GM12878 (cell line): Measurements from ENCODE around the gene LHFPL2. TPM values are rescaled to one million over a fixed set of nuclear protein-coding genes. Genes with fewer than 3 reads are reported as not detected.

ENCODE experiments used
- ATAC-seq: fragments of 200-7000 bp; cut with Tn5 transposase; 3 replicates; pipeline ENCODE4 v1.9.1; 2020; ENCODE audit warnings: mild to moderate bottlenecking, moderate library complexity
- BruUV-seq: library from RNA; stranded (reverse); fragments of 400-500 nt; replicated peaks from 2 replicates; lab custom pipeline; 2021; lab: Mats Ljungman, UMichigan
- CTCF ChIA-PET: fragments of 300-600 bp; sonication (Branson Sonifier 250); formaldehyde crosslinking; extraction: SDS; loops from one replicate; lab custom pipeline; 2021; ENCODE audit warnings: inconsistent platforms; lab: Yijun Ruan, JAX
- POLR2A ChIA-PET: fragments of 350-600 bp; formaldehyde crosslinking; extraction: SDS; loops from one replicate; lab custom pipeline; 2021; ENCODE audit warnings: inconsistent platforms; lab: Charles Lee
- RAD21 ChIA-PET: fragments of 300-600 bp; sonication (Branson Sonifier 250); formaldehyde crosslinking; loops from one replicate; lab custom pipeline; 2023; ENCODE audit warnings: antibody characterized with exemption; ENCODE audit not compliant: unreplicated experiment; lab: Charles Lee
- SMC1A ChIA-PET: fragments of 300-600 bp; sonication (Branson Sonifier 250); formaldehyde crosslinking; loops from one replicate; lab custom pipeline; 2023; ENCODE audit not compliant: unreplicated experiment, uncharacterized antibody; lab: Charles Lee
- DNase-seq: peaks from one replicate; pipeline ENCODE4 v3.0.0-alpha.2; 2011; ENCODE audit warnings: low read depth, low spot score
- FAIRE-seq: peaks from 3 replicates; lab custom pipeline; 2011; peaks lifted over from hg19 to GRCh38; lab: Jason Lieb, UNC
- H2AFZ ChIP-seq: 2 replicates; pipeline ENCODE4 v1.6.0; 2011; ENCODE audit warnings: low read depth, low read length, control low read depth; ENCODE audit not compliant: control insufficient read depth
- H3K27ac ChIP-seq: 2 replicates; pipeline ENCODE4 v1.5.1; 2011; ENCODE audit warnings: control low read depth; ENCODE audit not compliant: control insufficient read depth, insufficient read depth
- H3K27me3 ChIP-seq, 2 experiments: replicated peaks in 1 of 2; 2 replicates each; pipeline versions ENCODE4 v1.6.0 to v1.6.1; 2011; ENCODE audit warnings: low read length in 1 of 2; ENCODE audit not compliant: control insufficient read depth in 2 of 2, insufficient read depth in 2 of 2
- H3K36me3 ChIP-seq, 2 experiments: 2 replicates each; pipeline ENCODE4 v1.5.1; 2011; ENCODE audit warnings: low read length in 1 of 2; ENCODE audit not compliant: control insufficient read depth in 2 of 2, insufficient read depth in 2 of 2
- H3K4me1 ChIP-seq: 2 replicates; pipeline ENCODE4 v1.6.1; 2011; ENCODE audit warnings: mild to moderate bottlenecking, low read length, moderate library complexity, mixed read lengths; ENCODE audit not compliant: control insufficient read depth, insufficient read depth
- H3K4me2 ChIP-seq: 2 replicates; pipeline ENCODE4 v1.6.0; 2011; ENCODE audit warnings: control low read depth; ENCODE audit not compliant: control insufficient read depth, insufficient read depth
- H3K4me3 ChIP-seq: fragments of 200-600 bp; sonication (generic); 2 replicates; pipeline ENCODE4 v1.5.1; 2016
- H3K79me2 ChIP-seq: 2 replicates; pipeline ENCODE4 v1.6.0; 2011; ENCODE audit warnings: low read length; ENCODE audit not compliant: control insufficient read depth, insufficient read depth
- H3K9ac ChIP-seq: 2 replicates; pipeline ENCODE4 v1.8.0; 2011; ENCODE audit warnings: low read length, control low read depth, mixed read lengths; ENCODE audit not compliant: control insufficient read depth, insufficient read depth
- H3K9me3 ChIP-seq: replicated peaks from 3 replicates; pipeline ENCODE4 v1.5.1; 2011; ENCODE audit warnings: mild to moderate bottlenecking, low read length; ENCODE audit not compliant: control insufficient read depth, insufficient read depth
- H4K20me1 ChIP-seq: 2 replicates; pipeline ENCODE4 v1.6.0; 2011; ENCODE audit not compliant: control insufficient read depth, insufficient read depth
- CBX3 ChIP-seq: fragments of 200-600 bp; sonication (generic); IDR thresholded peaks from 2 replicates; pipeline ENCODE4 v1.6.1; 2016; ENCODE audit warnings: low read depth, borderline replicate concordance
- FOXK2 ChIP-seq: fragments of 450-650 bp; IDR thresholded peaks from 2 replicates; pipeline ENCODE4 v1.6.1; 2017; ENCODE audit warnings: mild to moderate bottlenecking, moderate library complexity
- IRF3 ChIP-seq: fragments of 450-650 bp; IDR thresholded peaks from 2 replicates; pipeline ENCODE4 v1.6.1; 2014; ENCODE audit warnings: mild to moderate bottlenecking
- MYC ChIP-seq: IDR thresholded peaks from 2 replicates; pipeline ENCODE4 v1.6.1; 2011; ENCODE audit warnings: mild to moderate bottlenecking, low read length, moderate library complexity, inconsistent platforms; ENCODE audit not compliant: insufficient read depth, insufficient replicate concordance, insufficient read length, severe bottlenecking
- NFIC ChIP-seq: IDR thresholded peaks from 2 replicates; pipeline ENCODE4 v1.6.1; 2012; ENCODE audit warnings: low read depth, mild to moderate bottlenecking, inconsistent platforms, low read length, moderate library complexity
- SIX5 ChIP-seq: IDR thresholded peaks from 2 replicates; pipeline ENCODE4 v1.6.1; 2011; ENCODE audit warnings: mild to moderate bottlenecking, low read depth, low read length, moderate library complexity; ENCODE audit not compliant: severe bottlenecking
- SMC3 ChIP-seq: IDR thresholded peaks from 2 replicates; pipeline ENCODE4 v1.6.1; 2011; ENCODE audit warnings: low read length, improper control_type of control experiment, borderline replicate concordance
- SP1 ChIP-seq: IDR thresholded peaks from one replicate; pipeline ENCODE4 v1.6.1; 2011; ENCODE audit warnings: low read depth, low read length
- SRF ChIP-seq, 2 experiments: IDR thresholded peaks; 2 replicates each; pipeline ENCODE4 v1.6.1; 2011; ENCODE audit warnings: low read depth in 2 of 2, low read length in 2 of 2, mild to moderate bottlenecking in 1 of 2, moderate library complexity in 1 of 2
- TCF12 ChIP-seq: IDR thresholded peaks from 2 replicates; pipeline ENCODE4 v1.6.1; 2011; ENCODE audit warnings: low read depth, mild to moderate bottlenecking, low read length
- ZNF687 ChIP-seq: fragments of 450-650 bp; IDR thresholded peaks from 2 replicates; pipeline ENCODE4 v1.6.1; 2017; ENCODE audit warnings: mild to moderate bottlenecking, moderate library complexity
- ZSCAN29 ChIP-seq: fragments of 450-650 bp; IDR thresholded peaks from 2 replicates; pipeline ENCODE4 v1.6.1; 2017; ENCODE audit warnings: mild to moderate bottlenecking, moderate library complexity
- WGBS: methylation state at CpG from one replicate; pipeline ENCODE4 v1.1.6; 2016; ENCODE audit warnings: low lambda C conversion rate; ENCODE audit not compliant: insufficient replicate concordance, insufficient coverage; ENCODE audit errors: missing lambda C conversion rate; 5-methylcytosine and 5-hydroxymethylcytosine counted together
- in situ Hi-C: fragments of 300-500 bp; cut with MboI; formaldehyde crosslinking; loops from 9 replicates; pipeline ENCODE4 v1.14.3; 2018; ENCODE audit warnings: mixed read lengths
- intact Hi-C: fragments of 100-400 bp; cut with micrococcal nuclease; formaldehyde crosslinking; loops from one replicate; pipeline ENCODE4 v1.14.2; 2022; ENCODE audit not compliant: unreplicated experiment
- polyA plus RNA-seq, 11 experiments: library from polyadenylated mRNA; depleted of rRNA in 4 of 11; unstranded in 6 of 11; stranded (reverse) in 5 of 11; fragments of >200 nt; fragmentation: Nextera tagmentation in 4 of 11; fragmentation: Illumina TruSeq in 1 of 11; extraction: Ambion mirVana in 4 of 11; extraction: Trizol in 1 of 11; gene quantifications; 1 replicate in 1 of 11; 2 replicates in 10 of 11; pipeline versions ENCODE4 v1.2.1 to v1.2.3, GENCODE V29; 2011 to 2016; ENCODE audit warnings: inconsistent platforms in 2 of 11, missing spikeins in 2 of 11, low read depth in 1 of 11
- total RNA-seq, 4 experiments: library from RNA; depleted of rRNA in 3 of 4; stranded (reverse); fragments of >200 nt in 3 of 4; fragmentation: Illumina TruSeq in 1 of 4; extraction: Trizol in 1 of 4; gene quantifications; 2 replicates each; pipeline versions ENCODE4 v1.2.1 to v1.2.3, GENCODE V29; 2013 to 2021

The LHFPL2 gene
- total and polyA plus RNA-seq, 10 of the 15 experiments (the other 5 are each of a cell fraction or from before 2014, with no cell fraction given): 4.1 to 21.8 (median 12.5) TPM

DNA sequence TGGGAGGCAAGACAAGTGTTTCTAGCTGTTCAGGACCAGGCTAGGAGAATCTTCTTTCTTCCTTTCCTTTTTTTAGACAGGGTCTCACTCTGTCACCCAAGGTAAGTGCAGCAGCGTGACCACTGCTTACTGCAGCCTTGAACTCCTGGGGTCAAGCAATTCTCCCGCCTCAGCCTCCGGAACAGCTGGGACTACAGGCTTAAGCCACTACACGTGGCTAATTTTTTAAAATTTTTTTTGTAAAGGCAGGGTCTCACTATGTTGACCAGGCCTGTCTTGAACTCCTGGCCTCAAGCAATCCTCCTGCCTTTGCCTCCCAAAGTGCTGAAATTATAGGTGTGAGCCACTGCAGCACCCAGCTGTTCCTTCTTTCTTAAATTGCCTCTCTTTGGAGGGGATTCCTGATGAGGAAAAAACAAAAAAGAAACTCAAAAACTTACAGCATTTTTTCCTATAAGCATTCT lies 53.1 kb downstream of the LHFPL2 start:
- DNase-seq (no peak), FAIRE-seq (no peak), ATAC-seq (no peak)
- H3K4me1 ChIP-seq: peaks cover 26% of the 10 kb centered on the region
- ChIA-PET RAD21 (interaction anchor here (1.1 to 7.0 kb wide), 6 partner anchors 21 to 163 kb away, joined by 3 to 51 read pairs (median 5); no protein-coding TSS in a partner anchor), CTCF (interaction anchor here (0.5 to 4.2 kb wide), 4 partner anchors 17 to 237 kb away, joined by 3 to 26 read pairs (median 10); no protein-coding TSS in a partner anchor), POLR2A (no interaction called here), SMC1A (interaction anchor here (1.0 to 7.8 kb wide), 9 partner anchors 8 to 176 kb away, joined by 3 to 121 read pairs (median 5); no protein-coding TSS in a partner anchor)
- no TSS peak for BruUV-seq
- no peaks in the 10 kb centered on the region for H4K20me1 ChIP-seq
- no peak overlapping the region; the same call in 1 of the 2 replicates for H3K27ac ChIP-seq
- in situ Hi-C loops (no loop called here), intact Hi-C loops (no loop called here)
- no peaks in the 10 kb centered on the region; the same call in 2 of the 3 replicates for H3K9me3 ChIP-seq
- no peak overlapping the region for H2AFZ ChIP-seq
- no peak overlapping the region for H3K9ac ChIP-seq
- H3K27me3 ChIP-seq: no peaks in the 10 kb centered on the region
- TF ChIP-seq TCF12: no peak
- no peak for TF ChIP-seq CBX3
- TF ChIP-seq MYC: no peak
- no peak for TF ChIP-seq SP1
- no peak for TF ChIP-seq ZNF687
- no peak for TF ChIP-seq ZSCAN29
- TF ChIP-seq SIX5: no peak
- TF ChIP-seq NFIC: no peak
- TF ChIP-seq IRF3: no peak
- TF ChIP-seq FOXK2: no peak
- TF ChIP-seq SRF (IDR thresholded peaks at IDR 0.05; ENCODE audit: low read depth in 2 of 2, low read length in 2 of 2): no peak
- no peak for TF ChIP-seq SMC3
- no peak overlapping the region for H3K4me3 ChIP-seq
- 68% methylated on average over 4 of the region's 4 CpGs for WGBS
- peaks cover 6% of the 10 kb centered on the region for H3K79me2 ChIP-seq
- H3K4me2 ChIP-seq: no peak overlapping the region
- H3K36me3 ChIP-seq: peaks cover 2 to 4% of the 10 kb centered on the region in 2 experiments; a peak in 2 of 4 replicates
